ENCODE data around the gene PTPRG. TPM values are rescaled to one million over a fixed set of nuclear protein-coding genes. Genes with fewer than 3 reads are reported as not detected.

PTPRG gene
- total RNA-seq, 1 donor from 2014 or later: 80.7 TPM

- H3K4me1 Mint-ChIP-seq (ENCODE audit: unreplicated experiment): no peaks in the 10 kb centered on the region
- TF ChIP-seq CTCF (IDR thresholded peaks at IDR 0.05; ENCODE audit: unreplicated experiment): no peak
- H3K9me3 Mint-ChIP-seq (ENCODE audit: unreplicated experiment): no peaks in the 10 kb centered on the region
- no peaks in the 10 kb centered on the region for H3K27me3 Mint-ChIP-seq (ENCODE audit: unreplicated experiment)
- H3K36me3 Mint-ChIP-seq (ENCODE audit: low read depth, unreplicated experiment): no peaks in the 10 kb centered on the region
- no peak for DNase-seq (ENCODE audit: low spot score)
- no peak overlapping the region for H3K27ac Mint-ChIP-seq (ENCODE audit: unreplicated experiment)
- no peak overlapping the region for H3K4me3 Mint-ChIP-seq (ENCODE audit: unreplicated experiment)
These were observed 691.2 kb downstream of the PTPRG start for GRCh38 chr3:62252438-62253157.

- Mint-ChIP-seq H3K4me1 (ENCODE audit: unreplicated experiment) (no peaks in the 10 kb centered on the region), H3K36me3 (ENCODE audit: low read depth, unreplicated experiment) (no peaks in the 10 kb centered on the region), H3K27me3 (ENCODE audit: unreplicated experiment) (peaks cover 2% of the 10 kb centered on the region), H3K27ac (ENCODE audit: unreplicated experiment) (no peak overlapping the region), H3K4me3 (ENCODE audit: unreplicated experiment) (no peak overlapping the region), H3K9me3 (ENCODE audit: unreplicated experiment) (no peaks in the 10 kb centered on the region)
- no peak for DNase-seq (ENCODE audit: low spot score)
- TF ChIP-seq CTCF (IDR thresholded peaks at IDR 0.05; ENCODE audit: unreplicated experiment): no peak
These were observed 692.6 kb downstream of the PTPRG start for GRCh38 chr3:62253971-62254370.

GRCh38 chr3:62255758-62256157, 694.4 kb downstream of the PTPRG start:
- DNase-seq (ENCODE audit: low spot score): no peak
- TF ChIP-seq CTCF (IDR thresholded peaks at IDR 0.05; ENCODE audit: unreplicated experiment): no peak
- H3K4me3 Mint-ChIP-seq (ENCODE audit: unreplicated experiment): no peak overlapping the region
- no peak overlapping the region for H3K27ac Mint-ChIP-seq (ENCODE audit: unreplicated experiment)
- H3K36me3 Mint-ChIP-seq (ENCODE audit: low read depth, unreplicated experiment): no peaks in the 10 kb centered on the region
- H3K4me1 Mint-ChIP-seq (ENCODE audit: unreplicated experiment): no peaks in the 10 kb centered on the region
- peaks cover 2% of the 10 kb centered on the region for H3K27me3 Mint-ChIP-seq (ENCODE audit: unreplicated experiment)
- H3K9me3 Mint-ChIP-seq (ENCODE audit: unreplicated experiment): no peaks in the 10 kb centered on the region

DNA sequence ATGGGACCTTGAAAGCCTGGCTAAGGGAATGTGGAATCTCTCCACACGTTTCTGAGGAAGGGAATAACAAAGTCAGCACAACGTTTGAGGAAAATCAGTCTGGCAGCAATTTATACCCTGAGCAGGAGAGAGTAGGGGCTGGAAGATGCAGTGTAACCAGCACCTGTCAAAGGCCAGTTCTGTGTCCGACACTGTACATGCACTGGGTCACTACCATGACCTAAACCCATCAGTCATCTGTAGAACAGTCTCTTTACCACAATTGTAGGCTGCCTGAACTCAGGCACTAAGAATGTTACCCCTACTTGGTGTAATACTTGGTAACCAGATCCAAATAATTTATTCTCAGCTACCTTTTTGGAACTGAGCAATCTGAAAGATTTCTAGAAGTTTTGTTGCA, 698.6 kb downstream of the PTPRG start:
- no peaks in the 10 kb centered on the region for H3K4me1 Mint-ChIP-seq (ENCODE audit: unreplicated experiment)
- no peaks in the 10 kb centered on the region for H3K9me3 Mint-ChIP-seq (ENCODE audit: unreplicated experiment)
- peaks cover 2% of the 10 kb centered on the region for H3K27me3 Mint-ChIP-seq (ENCODE audit: unreplicated experiment)
- H3K36me3 Mint-ChIP-seq (ENCODE audit: low read depth, unreplicated experiment): peaks cover 5% of the 10 kb centered on the region
- no peak for DNase-seq (ENCODE audit: low spot score)
- H3K27ac Mint-ChIP-seq (ENCODE audit: unreplicated experiment): no peak overlapping the region
- H3K4me3 Mint-ChIP-seq (ENCODE audit: unreplicated experiment): no peak overlapping the region
- no peak for TF ChIP-seq CTCF (IDR thresholded peaks at IDR 0.05; ENCODE audit: unreplicated experiment)

DNA sequence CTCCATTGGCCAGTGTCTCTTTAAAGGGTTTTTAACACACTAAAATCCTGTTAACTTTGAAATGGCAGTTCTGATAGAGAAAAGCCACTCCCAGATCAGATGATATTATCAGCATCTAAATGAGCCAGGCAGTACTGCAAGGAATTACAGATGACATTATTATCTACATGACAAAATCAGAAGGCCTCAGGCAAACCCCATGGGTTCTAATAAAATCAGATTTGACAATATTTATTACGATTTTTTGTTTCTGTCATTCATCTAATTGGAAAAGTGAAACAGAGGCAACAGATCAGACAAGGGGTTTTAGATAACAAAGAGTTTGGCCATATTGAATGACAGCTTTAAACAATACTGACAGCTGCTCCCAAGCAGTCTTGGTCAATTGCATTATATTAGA, 699.3 kb downstream of the PTPRG start:
- H3K4me3 Mint-ChIP-seq (ENCODE audit: unreplicated experiment): no peak overlapping the region
- no peak for TF ChIP-seq CTCF (IDR thresholded peaks at IDR 0.05; ENCODE audit: unreplicated experiment)
- H3K9me3 Mint-ChIP-seq (ENCODE audit: unreplicated experiment): no peaks in the 10 kb centered on the region
- DNase-seq (ENCODE audit: low spot score): no peak
- peaks cover 5% of the 10 kb centered on the region for H3K36me3 Mint-ChIP-seq (ENCODE audit: low read depth, unreplicated experiment)
- peaks cover 2% of the 10 kb centered on the region for H3K27me3 Mint-ChIP-seq (ENCODE audit: unreplicated experiment)
- no peaks in the 10 kb centered on the region for H3K4me1 Mint-ChIP-seq (ENCODE audit: unreplicated experiment)
- H3K27ac Mint-ChIP-seq (ENCODE audit: unreplicated experiment): no peak overlapping the region

All from endothelial cell (in vitro differentiated cells).